Trophoblast cell (in vitro differentiated cells and primary cell): Measurements from ENCODE around the gene KLF3.
A peak's percentile ranks its signal among the peaks of the same experiment; 100 is the strongest.

ENCODE experiments used
- DNase-seq, 2 donors: peaks; one replicate each; pipeline ENCODE4 v3.0.0-alpha.2; 2016
- H2AFZ ChIP-seq: 2 replicates; pipeline ENCODE4 v1.6.1; 2013; ENCODE audit warnings: low read length, moderate library complexity, mild to moderate bottlenecking; ENCODE audit not compliant: insufficient read depth, poor library complexity
- H2AK5ac ChIP-seq: 2 replicates; pipeline ENCODE4 v1.6.1; 2013; ENCODE audit warnings: mild to moderate bottlenecking, low read length
- H2BK120ac ChIP-seq: 2 replicates; pipeline ENCODE4 v1.6.1; 2013; ENCODE audit warnings: low read length, mild to moderate bottlenecking, moderate library complexity; ENCODE audit not compliant: insufficient read depth, poor library complexity
- H2BK12ac ChIP-seq: 2 replicates; pipeline ENCODE4 v1.6.1; 2013; ENCODE audit warnings: mild to moderate bottlenecking, low read length, moderate library complexity
- H2BK5ac ChIP-seq: 2 replicates; pipeline ENCODE4 v1.6.1; 2013; ENCODE audit warnings: low read length, low read depth, moderate library complexity, mild to moderate bottlenecking; ENCODE audit not compliant: poor library complexity
- H3K14ac ChIP-seq: 2 replicates; pipeline ENCODE4 v1.6.1; 2013; ENCODE audit warnings: mild to moderate bottlenecking, low read length
- H3K18ac ChIP-seq: 2 replicates; pipeline ENCODE4 v1.6.1; 2013; ENCODE audit warnings: mild to moderate bottlenecking, low read length
- H3K23ac ChIP-seq: 2 replicates; pipeline ENCODE4 v1.6.1; 2013; ENCODE audit warnings: low read length
- H3K27ac ChIP-seq: 2 replicates; pipeline ENCODE4 v1.5.1; 2013; ENCODE audit warnings: low read depth, mild to moderate bottlenecking, inconsistent platforms, low read length, moderate library complexity
- H3K27me3 ChIP-seq: 2 replicates; pipeline ENCODE4 v1.6.1; 2013; ENCODE audit warnings: inconsistent platforms, mild to moderate bottlenecking, low read length, moderate library complexity; ENCODE audit not compliant: insufficient read depth
- H3K36me3 ChIP-seq, 2 experiments: 1 replicate in 1 of 2; 2 replicates in 1 of 2; pipeline ENCODE4 v1.6.1; 2013; ENCODE audit warnings: low read length in 2 of 2, mild to moderate bottlenecking in 2 of 2, moderate library complexity in 1 of 2; ENCODE audit not compliant: insufficient read depth in 2 of 2, control insufficient read depth in 1 of 2
- H3K4ac ChIP-seq: 2 replicates; pipeline ENCODE4 v1.6.1; 2013; ENCODE audit warnings: low read depth, mild to moderate bottlenecking, low read length, moderate library complexity
- H3K4me1 ChIP-seq, 2 experiments: 1 replicate in 1 of 2; 2 replicates in 1 of 2; pipeline ENCODE4 v1.6.1; 2013; ENCODE audit warnings: low read length in 2 of 2, mild to moderate bottlenecking in 2 of 2, moderate library complexity in 1 of 2; ENCODE audit not compliant: insufficient read depth in 2 of 2, control insufficient read depth in 1 of 2
- H3K4me2 ChIP-seq: 2 replicates; pipeline ENCODE4 v1.6.1; 2013; ENCODE audit warnings: inconsistent platforms, mild to moderate bottlenecking, low read length, moderate library complexity
- H3K4me3 ChIP-seq: 2 replicates; pipeline ENCODE4 v1.5.1; 2013; ENCODE audit warnings: mild to moderate bottlenecking, low read depth, low read length, inconsistent platforms
- H3K79me1 ChIP-seq: one replicate; pipeline ENCODE4 v1.6.1; 2013; ENCODE audit warnings: low read length
- H3K79me2 ChIP-seq: 2 replicates; pipeline ENCODE4 v1.6.1; 2013; ENCODE audit warnings: low read length, mild to moderate bottlenecking; ENCODE audit not compliant: control insufficient read depth, insufficient read depth, poor library complexity
- H3K9ac ChIP-seq: 2 replicates; pipeline ENCODE4 v1.6.1; 2013; ENCODE audit warnings: mild to moderate bottlenecking, low read length
- H3K9me3 ChIP-seq: 2 replicates; pipeline ENCODE4 v1.6.1; 2013; ENCODE audit warnings: low read depth, mild to moderate bottlenecking, control low read depth, inconsistent platforms, low read length; ENCODE audit not compliant: insufficient read depth
- H4K12ac ChIP-seq: 2 replicates; pipeline ENCODE4 v1.6.1; 2013; ENCODE audit warnings: low read depth, mild to moderate bottlenecking, low read length, moderate library complexity
- H4K8ac ChIP-seq: 2 replicates; pipeline ENCODE4 v1.6.1; 2013; ENCODE audit warnings: low read depth, mild to moderate bottlenecking, low read length, moderate library complexity
- H4K91ac ChIP-seq: one replicate; pipeline ENCODE4 v1.6.1; 2013; ENCODE audit warnings: low read depth, mild to moderate bottlenecking, low read length, moderate library complexity
- WGBS: extraction: QIAGEN DNeasy Blood & Tissue Kit; methylation state at CpG from one replicate; pipeline ENCODE4 v1.1.7; 2013; ENCODE audit warnings: missing lambda C conversion rate; ENCODE audit not compliant: insufficient read length, insufficient coverage; ENCODE audit errors: extremely low coverage; 5-methylcytosine and 5-hydroxymethylcytosine counted together

KLF3 gene

DNA sequence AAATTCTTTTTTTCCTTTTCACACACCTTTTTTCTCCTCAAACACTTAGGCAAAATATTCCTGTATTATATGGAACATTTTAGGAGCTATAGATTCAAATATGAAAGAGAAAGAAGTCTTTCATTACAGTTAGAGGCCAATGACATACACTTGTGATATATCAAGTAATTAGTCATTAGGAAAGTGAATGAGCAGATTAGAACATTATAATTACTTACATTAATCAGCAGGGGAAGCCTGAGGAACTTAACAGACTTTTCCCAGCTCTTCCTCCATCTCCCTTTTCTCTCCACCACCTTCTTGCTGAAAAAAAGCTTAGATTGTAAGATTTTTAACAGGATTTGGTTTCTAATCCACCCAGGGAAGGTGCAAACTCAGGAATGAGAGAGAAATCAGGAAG is 29.6 kb downstream of the KLF3 start:
- Histone ChIP-seq H3K4ac (no peak overlapping the region), H4K91ac (no peak overlapping the region), H2BK5ac (no peak overlapping the region), H2AK5ac (no peak overlapping the region), H3K36me3 (peaks cover 29 to 51% of the 10 kb centered on the region in 2 experiments), H3K9ac (no peak overlapping the region), H3K4me1 (no peaks in the 10 kb centered on the region), H2BK120ac (no peak overlapping the region), H2BK12ac (no peak overlapping the region), H3K79me1 (no peaks in the 10 kb centered on the region), H3K18ac (no peak overlapping the region), H3K27ac (no peak overlapping the region), H3K23ac (peak overlapping the region; percentile 52), H3K27me3 (no peaks in the 10 kb centered on the region), H4K12ac (no peak overlapping the region), H3K4me2 (no peak overlapping the region), H4K8ac (no peak overlapping the region), H3K79me2 (no peaks in the 10 kb centered on the region), H3K4me3 (no peak overlapping the region), H3K9me3 (peaks cover 2% of the 10 kb centered on the region), H3K14ac (no peak overlapping the region), H2AFZ (no peak overlapping the region)
- DNase-seq, result no peak

DNA sequence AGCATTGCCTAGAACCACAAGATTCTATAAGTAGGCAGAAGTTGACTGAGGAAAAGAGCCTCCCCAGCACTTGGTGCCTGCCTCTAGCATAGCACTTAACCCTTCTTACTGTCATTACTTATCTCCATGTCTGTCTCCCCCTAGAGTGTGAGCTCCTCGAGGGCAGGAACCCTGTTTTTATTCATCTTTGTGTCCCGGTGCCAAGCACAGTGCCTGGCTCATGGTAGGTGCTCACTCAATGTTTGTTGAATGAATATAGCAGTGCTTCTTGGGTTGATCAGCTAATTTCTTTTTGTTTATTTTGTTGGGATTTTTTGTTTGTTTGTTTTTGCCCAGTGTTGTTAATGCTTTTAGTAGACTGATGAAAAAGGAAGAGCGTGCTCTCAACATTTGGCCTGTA is 30.3 kb downstream of the KLF3 start:
- Histone ChIP-seq H3K27me3 (no peaks in the 10 kb centered on the region), H4K12ac (no peak overlapping the region), H4K8ac (no peak overlapping the region), H2BK5ac (no peak overlapping the region), H3K4me1 (no peaks in the 10 kb centered on the region), H3K4ac (no peak overlapping the region), H3K4me3 (no peak overlapping the region), H2AK5ac (no peak overlapping the region), H3K4me2 (no peak overlapping the region), H3K23ac (no peak overlapping the region), H3K18ac (no peak overlapping the region), H3K14ac (no peak overlapping the region), H3K79me1 (no peaks in the 10 kb centered on the region), H3K79me2 (no peaks in the 10 kb centered on the region), H3K9me3 (peaks cover 2% of the 10 kb centered on the region), H2AFZ (no peak overlapping the region), H4K91ac (no peak overlapping the region), H2BK12ac (no peak overlapping the region), H2BK120ac (no peak overlapping the region), H3K9ac (no peak overlapping the region), H3K36me3 (peaks cover 24 to 46% of the 10 kb centered on the region in 2 experiments), H3K27ac (no peak overlapping the region)
- DNase-seq, result no peak
- WGBS, result no CpG with 5 or more reads among the region's 3 CpGs

DNA sequence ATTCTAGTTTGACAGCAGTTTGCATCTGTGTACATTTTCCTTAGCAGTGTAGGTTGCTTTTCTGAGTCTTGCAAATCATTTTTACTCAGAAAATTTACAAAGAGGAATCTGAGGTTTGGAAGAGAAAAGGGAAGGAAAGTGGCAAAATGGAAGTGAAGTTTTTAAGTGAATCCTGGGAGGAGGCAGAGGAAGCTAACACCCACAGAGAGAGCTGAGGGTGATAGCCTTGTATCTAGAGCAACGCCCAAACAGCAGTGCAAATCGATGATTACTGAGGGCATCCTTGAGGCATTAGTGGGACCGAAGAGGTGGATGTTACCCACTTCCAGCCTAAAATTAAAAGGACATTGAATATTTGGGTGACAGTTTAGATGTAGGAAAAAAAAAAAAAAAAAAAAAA is 31.8 kb downstream of the KLF3 start:
- WGBS, result no CpG with 5 or more reads among the region's 3 CpGs
- Histone ChIP-seq H3K79me2 (no peaks in the 10 kb centered on the region), H3K4me1 (no peaks in the 10 kb centered on the region), H2BK120ac (no peak overlapping the region), H3K18ac (no peak overlapping the region), H3K36me3 (peaks cover 21 to 36% of the 10 kb centered on the region in 2 experiments), H3K4me2 (no peak overlapping the region), H3K27me3 (no peaks in the 10 kb centered on the region), H3K14ac (no peak overlapping the region), H2BK12ac (no peak overlapping the region), H3K4ac (no peak overlapping the region), H3K9ac (no peak overlapping the region), H4K8ac (no peak overlapping the region), H3K23ac (no peak overlapping the region), H2AK5ac (no peak overlapping the region), H3K79me1 (no peaks in the 10 kb centered on the region), H3K4me3 (no peak overlapping the region), H4K91ac (no peak overlapping the region), H3K9me3 (peaks cover 2% of the 10 kb centered on the region), H2BK5ac (no peak overlapping the region), H3K27ac (no peak overlapping the region), H2AFZ (no peak overlapping the region), H4K12ac (no peak overlapping the region)
- DNase-seq, result no peak

DNA sequence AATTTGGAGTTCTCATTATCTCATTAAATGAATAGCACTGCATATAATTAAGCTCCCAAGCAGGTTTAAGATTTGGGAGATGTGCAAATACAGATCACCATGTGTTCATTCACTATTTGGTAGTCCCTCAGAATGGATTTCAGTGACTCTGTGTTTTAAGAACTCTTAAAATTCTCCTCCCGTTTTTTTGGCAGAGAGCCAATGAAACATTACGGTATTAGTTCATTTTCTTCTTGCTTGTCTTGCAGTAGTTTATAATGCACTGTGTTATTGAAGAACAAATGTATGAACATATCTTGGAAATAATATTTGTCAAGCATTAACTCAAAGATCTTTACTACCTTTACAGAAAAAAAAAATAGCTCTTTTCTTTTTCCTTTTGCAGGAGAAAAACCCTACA is 32.7 kb downstream of the KLF3 start:
- H3K23ac ChIP-seq, result no peak overlapping the region
- no peaks in the 10 kb centered on the region for H3K79me1 ChIP-seq
- no peak overlapping the region for H3K9ac ChIP-seq
- H3K4me3 ChIP-seq, result no peak overlapping the region
- peaks cover 19 to 30% of the 10 kb centered on the region in 2 experiments for H3K36me3 ChIP-seq
- H4K8ac ChIP-seq, result no peak overlapping the region
- no peak overlapping the region for H3K18ac ChIP-seq
- H3K27ac ChIP-seq, result no peak overlapping the region
- H3K4ac ChIP-seq, result no peak overlapping the region
- peaks cover 2% of the 10 kb centered on the region for H3K9me3 ChIP-seq
- no peak overlapping the region for H2BK5ac ChIP-seq
- no peaks in the 10 kb centered on the region for H3K27me3 ChIP-seq
- no peak overlapping the region for H3K4me2 ChIP-seq
- no peak overlapping the region for H2AFZ ChIP-seq
- H4K91ac ChIP-seq, result no peak overlapping the region
- H2BK120ac ChIP-seq, result no peak overlapping the region
- no peak for DNase-seq
- peaks cover 2% of the 10 kb centered on the region in 2 experiments for H3K4me1 ChIP-seq
- H3K14ac ChIP-seq, result no peak overlapping the region
- WGBS, result no CpG with 5 or more reads among the region's 2 CpGs
- no peak overlapping the region for H2AK5ac ChIP-seq
- H4K12ac ChIP-seq, result no peak overlapping the region
- no peaks in the 10 kb centered on the region for H3K79me2 ChIP-seq
- H2BK12ac ChIP-seq, result no peak overlapping the region
